Measurements from ENCODE around the gene THBS4.

DNA sequence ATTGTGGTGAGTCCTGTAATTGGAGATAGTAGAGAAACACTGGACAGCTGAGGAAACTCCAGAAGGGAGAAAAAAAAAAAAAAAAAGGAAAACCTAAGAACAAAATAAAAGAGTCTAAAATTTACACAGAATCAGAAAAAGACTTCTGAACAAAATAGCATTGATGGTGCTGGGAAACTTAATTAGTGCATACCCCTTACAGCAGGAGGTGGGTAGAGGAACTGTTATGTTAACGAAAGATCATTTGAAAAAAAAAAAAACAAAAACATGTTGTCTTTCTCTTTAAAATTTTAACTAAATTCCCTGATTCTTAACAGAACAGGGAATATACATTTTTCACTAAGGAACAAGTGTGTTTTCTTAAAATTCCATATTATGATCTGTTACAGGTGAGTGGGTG is 32.5 kb upstream of the THBS4 start:
- TF ChIP-seq, protein P1, sequence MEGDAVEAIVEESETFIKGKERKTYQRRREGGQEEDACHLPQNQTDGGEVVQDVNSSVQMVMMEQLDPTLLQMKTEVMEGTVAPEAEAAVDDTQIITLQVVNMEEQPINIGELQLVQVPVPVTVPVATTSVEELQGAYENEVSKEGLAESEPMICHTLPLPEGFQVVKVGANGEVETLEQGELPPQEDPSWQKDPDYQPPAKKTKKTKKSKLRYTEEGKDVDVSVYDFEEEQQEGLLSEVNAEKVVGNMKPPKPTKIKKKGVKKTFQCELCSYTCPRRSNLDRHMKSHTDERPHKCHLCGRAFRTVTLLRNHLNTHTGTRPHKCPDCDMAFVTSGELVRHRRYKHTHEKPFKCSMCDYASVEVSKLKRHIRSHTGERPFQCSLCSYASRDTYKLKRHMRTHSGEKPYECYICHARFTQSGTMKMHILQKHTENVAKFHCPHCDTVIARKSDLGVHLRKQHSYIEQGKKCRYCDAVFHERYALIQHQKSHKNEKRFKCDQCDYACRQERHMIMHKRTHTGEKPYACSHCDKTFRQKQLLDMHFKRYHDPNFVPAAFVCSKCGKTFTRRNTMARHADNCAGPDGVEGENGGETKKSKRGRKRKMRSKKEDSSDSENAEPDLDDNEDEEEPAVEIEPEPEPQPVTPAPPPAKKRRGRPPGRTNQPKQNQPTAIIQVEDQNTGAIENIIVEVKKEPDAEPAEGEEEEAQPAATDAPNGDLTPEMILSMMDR (IDR thresholded peaks at IDR 0.05; ENCODE audit: low read length), result no peak
- TF ChIP-seq EZH2 (optimal IDR thresholded peaks at IDR 0.05; ENCODE audit: low read depth, low read length), result no peak
